DMS79 (cell line): ENCODE results near the gene SPATS2.
A peak's percentile ranks its signal among the peaks of the same experiment; 100 is the strongest.

ENCODE experiments used
- DNase-seq: peaks from one replicate; lab custom pipeline; 2025; lab: John Stamatoyannopoulos, UW

SPATS2 gene

GRCh38 chr12:49556391-49557186, 189.3 kb downstream of the SPATS2 start:
- no peak for DNase-seq

DNA sequence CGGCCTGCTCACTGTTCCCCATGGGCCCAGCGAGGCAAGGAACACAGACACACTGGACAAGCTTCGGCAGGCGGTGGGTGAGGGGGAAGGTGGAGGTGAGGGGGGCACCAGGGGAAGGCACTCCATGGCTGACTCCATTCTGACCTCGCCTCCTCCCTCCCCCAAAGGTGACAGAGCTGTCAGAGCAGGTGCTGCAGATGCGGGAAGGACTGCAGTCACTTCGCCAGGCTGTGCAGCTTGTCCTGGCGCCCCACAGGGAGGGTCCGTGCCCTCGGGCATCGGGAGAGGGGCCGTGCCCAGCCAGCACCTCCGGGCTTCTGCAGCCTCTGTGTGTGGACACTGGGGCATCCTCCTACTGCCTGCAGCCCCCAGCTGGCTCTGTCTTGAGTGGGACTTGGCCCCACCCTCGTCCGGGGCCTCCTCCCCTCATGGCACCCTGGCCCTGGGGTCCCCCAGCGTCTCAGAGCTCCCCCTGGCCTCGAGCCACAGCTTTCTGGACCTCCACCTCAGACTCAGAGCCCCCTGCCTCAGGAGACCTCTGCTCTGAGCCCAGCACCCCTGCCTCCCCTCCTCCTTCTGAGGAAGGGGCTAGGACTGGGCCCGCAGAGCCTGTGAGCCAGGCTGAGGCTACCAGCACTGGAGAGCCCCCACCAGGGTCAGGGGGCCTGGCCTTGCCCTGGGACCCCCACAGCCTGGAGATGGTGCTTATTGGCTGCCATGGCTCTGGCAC, 190.1 kb downstream of the SPATS2 start:
- no peak for DNase-seq

- no peak for DNase-seq
Observed at GRCh38 chr12:49557917-49558215, 190.6 kb downstream of the SPATS2 start.

- no peak for DNase-seq
Observed at GRCh38 chr12:49558526-49558925, 191.3 kb downstream of the SPATS2 start.

DNA sequence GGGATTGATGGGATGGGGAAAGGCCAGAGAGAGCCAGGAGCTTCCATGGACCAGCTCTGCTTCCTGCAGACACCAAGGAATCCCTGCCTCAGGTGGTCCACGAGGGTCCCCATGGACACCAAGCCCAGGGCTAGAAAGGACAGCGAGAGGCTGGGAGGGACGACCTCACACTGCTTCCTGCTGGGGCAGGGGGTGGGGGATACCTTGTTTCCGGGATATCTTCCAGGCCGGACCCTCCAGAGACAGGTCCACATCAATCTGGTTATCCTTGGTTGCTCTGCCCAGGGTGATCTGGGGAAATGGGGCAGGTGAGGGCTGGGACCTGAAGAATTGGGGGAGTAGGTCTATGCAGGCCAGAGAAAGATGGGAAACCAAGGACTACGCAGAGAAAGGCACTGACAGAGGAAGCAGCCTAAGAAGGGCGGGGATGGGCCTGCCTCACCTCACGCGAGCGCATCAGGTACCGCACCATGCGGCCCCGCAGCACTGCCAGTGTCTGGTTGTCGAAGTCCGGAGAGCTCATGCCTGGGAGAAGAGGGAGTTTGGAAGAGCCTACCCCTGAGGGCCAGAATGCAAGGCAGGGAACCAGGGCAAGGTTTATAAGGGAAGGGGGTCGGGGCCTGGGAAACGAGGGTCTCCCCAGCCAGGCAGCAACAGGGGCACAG, 191.9 kb downstream of the SPATS2 start:
- DNase-seq, result no peak

GRCh38 chr12:49560695-49561094, 193.4 kb downstream of the SPATS2 start:
- DNase-seq, result no peak

GRCh38 chr12:49562233-49562632, 195.0 kb downstream of the SPATS2 start:
- DNase-seq, result no peak

DNA sequence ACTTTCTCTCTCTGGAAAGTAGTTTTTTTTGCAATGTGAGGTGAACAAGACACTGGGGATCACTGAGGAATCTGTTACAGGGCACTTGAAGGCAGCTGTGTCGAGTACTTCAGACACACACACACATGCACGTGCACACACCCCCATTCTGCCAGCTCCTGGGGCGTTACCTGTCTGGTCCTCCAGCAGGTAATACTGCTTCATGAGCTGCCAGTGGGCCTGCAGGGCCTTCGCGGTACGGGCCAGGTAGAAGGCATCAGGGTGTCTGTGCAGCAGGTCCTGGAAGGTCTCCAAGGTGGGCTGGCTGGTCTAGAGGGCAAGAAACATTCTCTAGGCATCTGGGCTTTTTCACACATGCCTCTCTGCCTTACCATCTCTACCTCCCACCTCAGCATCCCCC, 195.6 kb downstream of the SPATS2 start:
- DNase-seq, result no peak

GRCh38 chr12:49563951-49564685, 196.9 kb downstream of the SPATS2 start:
- no peak for DNase-seq

DNA sequence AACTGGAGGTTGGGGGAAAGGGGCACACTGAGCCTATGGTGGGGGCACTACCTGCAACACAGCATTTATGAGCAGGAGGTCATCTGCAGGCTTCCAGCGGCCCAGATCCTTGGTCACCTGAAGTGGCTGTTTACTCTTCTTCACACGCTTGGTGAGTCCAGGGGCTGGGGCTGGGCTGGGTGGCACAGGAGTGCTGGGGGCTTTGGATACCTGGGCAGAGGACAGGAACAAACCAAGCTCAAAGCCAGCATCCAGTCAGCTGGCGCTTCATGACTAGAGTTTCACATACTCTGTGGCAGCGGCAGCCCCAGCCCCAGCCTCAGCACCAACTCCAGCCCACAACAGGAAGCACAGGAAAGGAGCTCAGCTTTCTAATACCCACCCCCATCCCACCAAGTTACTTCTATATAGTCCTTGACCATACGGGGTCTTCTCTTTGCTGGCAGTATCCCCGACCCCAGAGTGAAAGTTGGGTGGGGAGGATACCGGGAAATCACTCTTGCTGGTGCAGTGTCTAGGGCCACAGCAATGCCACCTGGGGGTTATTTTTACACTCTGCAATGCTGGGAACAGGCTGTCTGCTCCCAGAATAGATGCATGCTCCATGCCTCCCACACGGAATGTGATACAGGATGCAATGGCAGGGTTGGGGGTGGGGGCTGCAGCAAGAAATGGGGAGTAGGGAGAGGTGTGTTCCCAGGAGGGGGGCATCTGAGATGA, 197.6 kb downstream of the SPATS2 start:
- no peak for DNase-seq

DNA sequence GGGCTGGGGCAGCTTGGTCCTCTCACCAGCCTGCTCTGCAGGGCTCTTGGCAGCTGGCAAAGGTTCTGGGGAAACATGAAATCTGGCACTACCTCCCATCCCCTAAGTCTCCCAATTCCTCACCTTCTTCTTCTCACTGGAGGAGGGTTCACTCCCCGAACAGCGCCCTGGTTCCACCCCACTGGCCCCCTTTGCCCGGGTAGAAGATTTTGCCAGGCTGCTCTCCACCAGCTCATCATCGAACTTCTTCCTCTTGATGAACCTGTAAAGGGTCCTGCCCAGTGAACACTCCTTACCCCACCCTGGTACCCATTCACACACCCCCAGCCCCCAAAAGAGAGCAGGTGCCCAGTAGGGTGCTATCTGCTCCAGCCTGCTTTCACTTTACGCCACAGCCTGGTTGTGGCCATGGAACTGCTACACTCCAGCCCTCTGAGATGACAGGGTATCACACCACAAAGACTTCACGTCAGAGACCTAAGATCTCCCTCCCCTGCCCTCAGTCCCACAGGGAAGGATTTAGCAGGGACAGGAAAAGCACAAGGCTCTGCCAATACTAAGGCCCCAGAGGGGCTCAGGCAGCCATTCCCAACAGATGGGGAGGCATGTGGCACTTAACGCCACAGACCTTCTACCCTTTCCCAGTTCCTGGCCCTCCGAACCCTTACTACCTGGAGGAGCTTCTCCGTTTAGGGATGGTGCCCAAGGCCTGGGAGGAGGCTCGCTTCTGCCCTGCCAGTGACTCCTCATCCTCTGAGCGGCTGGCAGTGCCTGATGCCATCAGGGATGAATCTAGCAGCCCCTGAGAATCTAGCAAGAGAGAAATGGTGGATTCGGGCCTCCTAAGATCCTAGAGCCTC, 198.4 kb downstream of the SPATS2 start:
- no peak for DNase-seq

DNA sequence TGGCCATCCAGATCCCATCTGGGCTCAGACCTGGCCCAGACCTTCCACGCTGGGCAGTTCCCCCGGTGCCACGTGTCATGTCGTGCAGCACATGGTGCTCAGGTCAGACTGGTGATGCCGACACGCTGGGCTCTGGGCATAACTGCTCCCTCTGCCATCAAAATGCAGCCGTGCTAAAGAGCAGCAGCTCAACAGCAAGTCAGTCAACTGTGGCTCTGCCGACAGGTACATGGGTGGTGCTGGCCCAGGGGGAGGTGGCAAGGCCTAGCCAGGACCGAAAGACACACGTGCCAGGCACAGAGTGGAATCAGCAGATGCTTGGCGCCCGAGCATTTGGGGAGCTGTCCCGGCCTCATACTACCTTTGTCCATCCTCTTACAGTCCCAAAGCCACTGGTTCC, 199.1 kb downstream of the SPATS2 start:
- no peak for DNase-seq

GRCh38 chr12:49567302-49567610, 200.0 kb downstream of the SPATS2 start:
- DNase-seq, result no peak

- peak; percentile 82 for DNase-seq
Observed at GRCh38 chr12:49567611-49568441, 200.6 kb downstream of the SPATS2 start, which contains the start of gene MCRS1. TSS of gene MCRS1 (minus strand) at chr12:49568142. CDS start at chr12:49566731, 1,411 bp downstream.

DNA sequence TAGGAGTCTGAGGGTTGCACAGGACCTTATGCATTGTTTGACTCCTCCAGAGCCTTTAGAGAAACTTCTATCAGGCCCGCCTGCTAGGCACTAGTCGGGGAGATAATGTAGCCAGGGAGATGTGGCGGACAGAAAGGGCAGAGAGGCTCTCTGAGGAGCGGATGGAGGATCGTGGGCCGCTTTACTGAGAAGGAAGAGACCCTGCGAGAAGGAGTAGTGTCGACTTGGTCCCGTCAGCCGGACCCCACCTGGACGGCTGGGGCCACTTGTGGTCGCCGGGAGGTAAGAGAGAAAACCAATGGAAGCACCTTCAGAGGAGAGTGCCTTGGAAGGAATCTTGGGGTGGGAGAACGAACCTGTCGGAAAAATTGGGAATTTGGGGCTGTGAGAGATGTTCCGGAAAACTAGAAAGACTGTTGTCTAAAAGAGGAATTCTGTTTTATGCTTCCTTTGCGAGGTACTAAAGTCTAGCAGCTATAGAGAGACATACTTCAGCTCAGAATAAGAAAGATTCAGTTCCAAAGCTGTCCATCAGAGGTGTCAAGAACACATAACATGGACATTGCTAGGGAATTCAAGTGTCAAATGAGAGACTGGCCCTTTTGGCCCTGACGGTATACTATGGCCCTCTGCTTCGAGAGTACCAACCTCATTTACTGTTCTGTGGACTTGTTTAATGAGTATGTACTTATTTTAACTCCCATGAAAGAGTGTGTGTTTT, 201.3 kb downstream of the SPATS2 start:
- DNase-seq, result no peak
